ENCODE data around the gene KANK2.

DNA sequence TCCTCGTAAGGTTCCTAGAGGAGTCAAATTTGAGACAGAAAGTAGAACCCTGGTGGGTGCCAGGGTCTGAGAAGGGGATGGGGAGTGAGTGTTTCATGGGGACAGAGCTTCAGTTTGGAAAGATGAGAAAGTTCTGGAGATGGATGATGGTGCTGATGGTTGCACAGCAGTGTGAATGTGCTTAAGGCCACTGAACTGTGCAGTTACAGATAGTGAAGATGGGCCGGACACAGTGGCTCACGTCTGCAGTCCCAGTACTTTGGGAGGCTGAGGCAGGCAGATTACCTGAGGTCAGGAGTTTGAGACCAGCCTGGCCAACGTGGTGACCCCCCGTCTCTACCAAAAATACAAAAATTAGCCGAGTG, 42.7 kb downstream of the KANK2 start:
- TF ChIP-seq, protein P1, sequence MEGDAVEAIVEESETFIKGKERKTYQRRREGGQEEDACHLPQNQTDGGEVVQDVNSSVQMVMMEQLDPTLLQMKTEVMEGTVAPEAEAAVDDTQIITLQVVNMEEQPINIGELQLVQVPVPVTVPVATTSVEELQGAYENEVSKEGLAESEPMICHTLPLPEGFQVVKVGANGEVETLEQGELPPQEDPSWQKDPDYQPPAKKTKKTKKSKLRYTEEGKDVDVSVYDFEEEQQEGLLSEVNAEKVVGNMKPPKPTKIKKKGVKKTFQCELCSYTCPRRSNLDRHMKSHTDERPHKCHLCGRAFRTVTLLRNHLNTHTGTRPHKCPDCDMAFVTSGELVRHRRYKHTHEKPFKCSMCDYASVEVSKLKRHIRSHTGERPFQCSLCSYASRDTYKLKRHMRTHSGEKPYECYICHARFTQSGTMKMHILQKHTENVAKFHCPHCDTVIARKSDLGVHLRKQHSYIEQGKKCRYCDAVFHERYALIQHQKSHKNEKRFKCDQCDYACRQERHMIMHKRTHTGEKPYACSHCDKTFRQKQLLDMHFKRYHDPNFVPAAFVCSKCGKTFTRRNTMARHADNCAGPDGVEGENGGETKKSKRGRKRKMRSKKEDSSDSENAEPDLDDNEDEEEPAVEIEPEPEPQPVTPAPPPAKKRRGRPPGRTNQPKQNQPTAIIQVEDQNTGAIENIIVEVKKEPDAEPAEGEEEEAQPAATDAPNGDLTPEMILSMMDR (IDR thresholded peaks at IDR 0.05): no peak
- TF ChIP-seq EZH2phosphoT487 (IDR thresholded peaks at IDR 0.05; ENCODE audit: borderline replicate concordance, low read depth) (no peak), TEAD4 (IDR thresholded peaks at IDR 0.05; ENCODE audit: borderline replicate concordance, insufficient read depth) (no peak), EP300 (IDR thresholded peaks at IDR 0.05; ENCODE audit: borderline replicate concordance in 1 of 2, low read depth in 1 of 2, low read length in 1 of 2) (no peak)

All from SK-N-SH (cell line).